GM19351 (cell line): ENCODE results near the gene IFI44L.

Experiments used
- ATAC-seq: cut with Tn5 transposase; IDR thresholded peaks from one replicate; pipeline ENCODE4 v1.9.1; 2021; ENCODE audit warnings: mild to moderate bottlenecking, moderate library complexity; ENCODE audit not compliant: unreplicated experiment

Gene IFI44L

GRCh38 chr1:78640462-78640861 is 20.2 kb downstream of the IFI44L start:
- ATAC-seq, result peak; percentile 87

GRCh38 chr1:78641558-78641957 is 21.3 kb downstream of the IFI44L start:
- no peak for ATAC-seq

DNA sequence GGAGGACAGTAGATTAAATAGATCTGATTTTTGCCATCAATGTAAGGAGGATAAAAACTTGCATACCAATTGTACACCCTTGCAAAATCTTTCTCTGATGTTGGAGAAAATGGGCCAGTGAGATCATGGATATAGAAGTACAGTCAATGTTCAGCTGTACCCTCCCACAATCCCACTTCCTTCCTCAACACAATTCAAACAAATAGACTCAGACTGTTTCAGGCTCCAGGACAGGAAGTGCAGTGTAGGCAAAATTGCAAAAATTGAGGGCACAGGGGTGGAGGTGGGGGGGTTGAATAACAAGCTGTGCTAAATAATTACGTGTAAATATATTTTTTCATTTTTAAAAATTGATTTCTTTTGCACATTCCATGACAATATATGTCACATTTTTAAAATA is 25.5 kb downstream of the IFI44L start:
- no peak for ATAC-seq

GRCh38 chr1:78647238-78647637 is 27.0 kb downstream of the IFI44L start:
- ATAC-seq, result no peak

DNA sequence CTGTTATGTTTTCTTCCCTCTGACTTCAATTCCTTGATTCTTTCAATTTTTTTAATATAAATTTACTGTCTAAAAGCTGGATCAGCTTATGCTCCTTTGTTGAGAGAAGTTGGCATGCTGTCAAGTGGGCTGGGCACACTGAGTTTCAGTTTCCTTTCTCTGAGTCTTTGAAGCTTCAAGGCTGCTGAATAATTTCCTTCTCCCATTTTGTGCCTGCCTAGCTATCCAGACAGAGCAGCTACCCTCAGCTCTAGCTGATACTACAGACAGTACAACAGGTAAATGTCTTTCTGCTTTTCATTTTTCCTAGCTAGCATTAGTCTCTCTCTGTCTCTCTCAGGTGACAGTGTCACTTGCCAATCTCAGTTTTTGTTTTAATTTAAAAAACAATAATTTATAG is 29.4 kb downstream of the IFI44L start, which contains the start of gene IFI44:
Gene IFI44 (plus strand): TSS at position 204 of the 400 bp plus-strand sequence. CDS start 365 bp downstream, outside the sequence.
- ATAC-seq, result peak; percentile 79

DNA sequence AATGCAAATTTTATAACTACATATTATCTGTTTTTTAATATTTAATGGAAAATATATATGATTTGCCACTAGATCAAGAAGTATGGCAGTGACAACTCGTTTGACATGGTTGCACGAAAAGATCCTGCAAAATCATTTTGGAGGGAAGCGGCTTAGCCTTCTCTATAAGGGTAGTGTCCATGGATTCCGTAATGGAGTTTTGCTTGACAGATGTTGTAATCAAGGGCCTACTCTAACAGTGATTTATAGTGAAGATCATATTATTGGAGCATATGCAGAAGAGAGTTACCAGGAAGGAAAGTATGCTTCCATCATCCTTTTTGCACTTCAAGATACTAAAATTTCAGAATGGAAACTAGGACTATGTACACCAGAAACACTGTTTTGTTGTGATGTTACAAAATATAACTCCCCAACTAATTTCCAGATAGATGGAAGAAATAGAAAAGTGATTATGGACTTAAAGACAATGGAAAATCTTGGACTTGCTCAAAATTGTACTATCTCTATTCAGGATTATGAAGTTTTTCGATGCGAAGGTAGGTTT is 29.9 kb downstream of the IFI44L start:
- no peak for ATAC-seq

DNA sequence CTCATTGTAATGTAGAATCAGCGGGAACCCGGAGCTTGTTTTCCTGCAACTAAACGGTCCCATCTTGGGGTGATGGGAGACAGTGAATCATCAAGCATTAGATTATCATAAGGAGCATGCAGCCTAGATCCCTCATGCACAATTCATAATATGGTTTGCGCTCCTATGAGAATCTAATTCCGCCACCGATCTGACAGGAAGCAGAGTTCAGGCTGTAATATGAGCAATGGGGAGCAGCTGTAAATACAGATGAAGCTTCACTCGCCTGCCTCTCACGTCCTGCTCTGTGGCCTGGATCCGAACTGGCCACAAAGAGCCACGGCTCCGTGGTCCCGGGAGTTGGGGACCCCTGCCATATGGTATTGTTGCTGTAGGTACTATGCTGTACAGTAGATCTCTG is 31.0 kb downstream of the IFI44L start:
- ATAC-seq, result peak; percentile 38

GRCh38 chr1:78652019-78652560 is 31.8 kb downstream of the IFI44L start:
- no peak for ATAC-seq

DNA sequence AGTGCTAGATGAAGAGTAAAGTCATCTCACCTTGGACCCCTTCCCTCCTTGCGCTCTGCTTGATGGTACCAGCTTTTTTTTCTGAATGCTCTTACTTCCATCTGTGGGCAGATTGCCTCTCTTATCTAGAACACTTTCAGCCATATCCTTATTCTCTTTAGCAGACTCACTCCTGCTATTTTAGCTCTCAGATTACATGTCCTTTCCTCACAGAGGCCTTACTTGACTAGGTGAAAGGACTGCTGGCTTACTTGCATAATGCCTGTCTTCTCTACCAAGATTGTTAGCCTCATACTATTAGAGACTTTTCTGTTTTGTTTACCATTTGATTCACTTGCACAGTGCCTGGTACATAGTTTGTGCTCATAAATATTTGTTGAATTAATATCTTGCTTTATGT is 38.7 kb downstream of the IFI44L start:
- ATAC-seq, result no peak

- ATAC-seq, result no peak
Observed at GRCh38 chr1:78663923-78664322, 43.7 kb downstream of the IFI44L start.

DNA sequence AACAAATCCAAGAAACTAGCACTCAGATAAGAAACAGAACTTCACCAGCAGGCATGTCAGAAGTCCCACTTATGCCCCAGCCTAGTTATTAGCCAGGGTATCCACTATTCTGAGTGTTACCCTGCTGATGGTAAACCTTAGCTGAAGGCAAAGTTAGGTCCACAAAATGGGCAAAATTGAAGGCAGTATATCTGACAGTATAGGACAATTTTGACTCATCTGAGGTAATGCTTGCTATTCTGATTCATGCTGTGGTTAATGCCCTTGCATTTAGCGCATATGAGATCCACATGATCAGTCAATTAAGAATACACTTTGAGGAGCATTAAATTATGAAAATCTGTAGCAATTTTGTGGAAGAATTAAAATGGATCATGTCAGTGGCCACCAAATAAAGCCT is 44.5 kb downstream of the IFI44L start:
- no peak for ATAC-seq

GRCh38 chr1:78665809-78666208 is 45.6 kb downstream of the IFI44L start:
- no peak for ATAC-seq

DNA sequence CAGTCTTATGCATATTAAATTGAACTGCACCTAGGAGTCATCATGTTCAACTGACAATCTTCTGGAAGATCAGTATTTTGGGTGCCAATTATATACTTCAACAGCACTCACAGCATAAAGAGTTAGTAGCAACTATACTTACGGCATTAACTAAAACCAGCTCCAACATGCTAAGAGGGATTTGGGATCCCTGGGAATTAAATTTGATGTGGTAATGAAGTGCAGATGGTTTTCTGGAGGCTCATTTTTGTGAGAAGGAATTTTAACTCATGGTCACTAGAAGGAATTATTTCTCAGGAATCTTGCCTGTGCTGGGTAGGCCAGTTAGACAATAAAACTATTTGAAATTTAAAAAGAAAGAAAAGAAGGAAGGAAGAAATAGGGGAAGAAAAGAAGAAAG is 47.7 kb downstream of the IFI44L start:
- ATAC-seq, result no peak

- ATAC-seq, result no peak
Observed at GRCh38 chr1:78668427-78668826, 48.2 kb downstream of the IFI44L start.

DNA sequence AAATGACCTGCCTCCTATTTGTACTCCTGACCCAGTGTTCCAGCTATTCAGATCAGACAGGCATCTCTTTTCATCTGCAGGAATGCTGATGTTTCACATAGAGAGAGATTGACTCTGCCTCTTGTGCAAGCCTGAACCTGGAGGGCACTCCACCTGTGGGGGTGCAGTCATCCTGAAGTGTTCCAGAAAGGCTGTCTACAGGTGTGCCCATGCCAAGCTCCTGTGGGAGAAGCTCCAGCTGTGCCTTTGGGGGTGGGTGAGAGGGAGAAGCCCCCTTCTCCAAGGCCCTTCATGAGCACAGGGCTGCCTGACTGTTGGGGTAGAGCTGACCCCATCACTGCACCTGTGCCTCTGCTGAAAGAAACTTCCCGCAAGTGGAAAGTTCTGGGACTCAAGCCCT is 52.2 kb downstream of the IFI44L start:
- no peak for ATAC-seq

- no peak for ATAC-seq
Observed at GRCh38 chr1:78673120-78673519, 52.9 kb downstream of the IFI44L start.

DNA sequence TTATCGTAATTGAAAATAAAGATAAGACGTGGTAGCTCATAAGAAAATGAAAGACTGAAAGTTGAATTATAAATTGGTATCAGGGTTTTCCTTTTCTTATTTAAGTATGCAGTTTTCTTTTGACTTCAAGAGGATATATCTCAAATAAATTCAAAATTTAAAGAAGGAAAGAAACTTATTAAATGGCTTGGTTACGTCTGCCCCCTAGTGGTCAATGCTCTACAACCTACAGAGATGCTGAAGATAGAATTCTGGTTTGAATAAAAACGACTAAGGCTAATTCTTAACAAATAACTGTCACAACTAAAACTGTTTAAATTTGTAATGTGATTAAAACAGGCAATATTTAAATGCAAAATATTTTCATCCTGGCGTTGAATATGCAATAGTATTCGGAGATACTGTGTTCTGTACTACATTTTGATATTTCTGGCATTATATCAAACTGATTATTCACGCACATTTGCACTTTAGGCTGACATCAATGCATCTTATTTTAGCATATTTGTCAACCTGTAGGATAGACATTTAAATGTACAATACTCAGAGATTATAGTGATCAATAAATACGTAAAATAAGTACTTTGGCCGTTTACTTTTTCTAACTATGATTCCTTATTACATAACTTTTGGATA is 56.2 kb downstream of the IFI44L start:
- ATAC-seq, result peak; percentile 42

DNA sequence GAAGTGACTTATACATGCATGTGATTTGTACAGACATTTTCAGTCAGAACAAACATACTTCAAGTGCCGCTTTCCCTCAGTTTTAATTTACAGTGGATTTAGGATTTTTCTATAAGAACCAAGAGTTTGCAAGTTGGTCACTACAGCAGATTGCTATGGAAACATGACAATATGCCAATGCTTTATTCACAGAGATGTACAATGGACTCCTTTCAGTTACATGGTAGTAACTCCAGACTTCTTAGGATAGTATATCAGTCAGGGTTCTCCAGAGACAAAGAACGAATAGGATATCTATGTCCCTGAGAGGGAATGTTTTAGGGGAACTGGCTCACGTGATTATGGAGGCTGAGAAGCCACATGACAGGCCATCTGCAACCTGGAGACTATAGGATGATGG is 56.7 kb downstream of the IFI44L start:
- no peak for ATAC-seq

GRCh38 chr1:78677788-78678187 is 57.5 kb downstream of the IFI44L start:
- ATAC-seq, result no peak

DNA sequence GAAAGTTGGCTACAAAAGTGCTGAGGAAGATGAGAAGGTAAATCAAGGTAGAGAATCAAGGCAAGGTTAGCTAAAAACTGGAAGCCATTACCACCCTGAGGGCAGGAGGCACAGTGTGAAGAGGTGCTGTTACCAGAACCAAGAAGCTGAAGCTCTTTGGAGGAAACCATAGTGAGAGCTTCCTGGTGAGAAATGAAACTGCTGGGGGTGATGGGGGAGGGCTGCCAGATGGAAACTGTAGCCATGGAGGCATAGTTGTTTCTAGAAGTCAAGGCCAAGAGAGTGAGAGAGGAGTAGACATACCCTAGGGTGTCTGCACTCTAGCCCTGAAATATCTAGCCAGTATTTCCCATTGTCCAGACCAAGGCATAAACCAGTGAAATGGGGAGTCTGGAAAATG is 58.1 kb downstream of the IFI44L start:
- ATAC-seq, result peak; percentile 78

DNA sequence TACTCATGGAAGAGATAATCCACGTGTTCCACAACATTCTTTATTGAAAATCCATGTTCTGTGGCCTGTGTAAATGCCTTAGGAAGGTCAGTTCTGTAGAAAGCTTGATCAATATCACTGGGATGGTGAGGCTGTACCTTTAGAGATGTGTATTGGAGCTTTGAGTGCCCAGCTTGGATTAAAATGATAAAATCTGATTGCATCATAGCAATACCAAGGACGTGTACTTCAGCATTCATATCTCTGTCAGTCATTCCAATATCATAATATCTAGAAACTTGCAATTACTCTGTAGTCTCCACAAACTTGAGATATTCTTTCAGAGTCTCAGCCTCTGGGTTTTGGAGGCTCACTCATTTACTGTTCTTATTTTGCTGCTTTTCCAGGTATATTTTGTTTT is 61.0 kb downstream of the IFI44L start:
- no peak for ATAC-seq

DNA sequence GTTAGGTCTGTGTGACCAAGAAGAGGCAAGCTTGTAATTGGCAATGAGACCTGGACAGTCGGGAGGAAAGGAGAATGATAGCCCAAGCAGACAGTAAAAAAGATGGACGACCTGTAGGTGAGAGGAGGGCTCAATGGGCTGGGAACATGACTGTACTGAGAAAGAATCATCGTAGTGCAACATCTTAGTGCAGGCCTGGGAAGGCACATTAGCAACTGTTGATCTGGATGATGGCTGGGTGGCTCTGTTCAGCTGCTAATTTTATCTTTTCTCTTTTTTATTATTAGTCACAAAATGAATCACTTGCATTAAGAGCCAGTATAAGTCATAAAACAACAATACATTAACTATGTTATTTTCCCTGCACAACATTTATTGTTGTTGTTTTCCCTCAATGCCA is 62.2 kb downstream of the IFI44L start:
- no peak for ATAC-seq

- no peak for ATAC-seq
Observed at GRCh38 chr1:78683079-78683478, 62.8 kb downstream of the IFI44L start.
